Spleen (tissue), 11 donors: ENCODE results near the gene IFI16. TPM values are rescaled to one million over a fixed set of nuclear protein-coding genes. Genes with fewer than 3 reads are reported as not detected.
A peak's percentile ranks its signal among the peaks of the same experiment; 100 is the strongest.

Experiments used
- DNase-seq: peaks from one replicate; pipeline ENCODE4 v3.0.0-alpha.2; 2020
- H3K27ac ChIP-seq, 8 donors: fragments of 200-600 bp; sonication (generic) in 7 of 8; 1 replicate in 4 of 8; 2 replicates in 4 of 8; pipeline versions ENCODE4 v1.5.0 to v1.8.0; 2016 to 2021; ENCODE audit warnings: inconsistent platforms in 4 of 8, mild to moderate bottlenecking in 4 of 8, moderate library complexity in 1 of 8
- H3K27me3 ChIP-seq, 7 donors: fragments of 200-600 bp; sonication (generic) in 6 of 7; replicated peaks in 1 of 7; 1 replicate in 4 of 7; 2 replicates in 3 of 7; pipeline versions ENCODE4 v1.5.0 to v1.8.0; 2016 to 2021; ENCODE audit warnings: inconsistent platforms in 3 of 7, mild to moderate bottlenecking in 1 of 7
- H3K36me3 ChIP-seq, 6 donors: fragments of 200-600 bp; sonication (generic) in 5 of 6; 1 replicate in 4 of 6; 2 replicates in 2 of 6; pipeline versions ENCODE4 v1.5.0 to v1.8.0; 2016 to 2021; ENCODE audit warnings: inconsistent platforms in 2 of 6
- H3K4me1 ChIP-seq, 6 donors: fragments of 200-600 bp; sonication (generic) in 5 of 6; 1 replicate in 3 of 6; 2 replicates in 3 of 6; pipeline versions ENCODE4 v1.5.0 to v1.8.0; 2016 to 2021; ENCODE audit warnings: inconsistent platforms in 3 of 6
- H3K4me3 ChIP-seq, 8 donors: fragments of 200-600 bp; sonication (generic) in 7 of 8; 1 replicate in 4 of 8; 2 replicates in 4 of 8; pipeline versions ENCODE4 v1.5.0 to v1.8.0; 2016 to 2021; ENCODE audit warnings: inconsistent platforms in 4 of 8, mild to moderate bottlenecking in 4 of 8, moderate library complexity in 2 of 8
- H3K9me3 ChIP-seq, 8 donors: fragments of 200-600 bp; sonication (generic) in 7 of 8; 1 replicate in 4 of 8; 2 replicates in 4 of 8; pipeline versions ENCODE4 v1.5.0 to v1.8.0; 2016 to 2021; ENCODE audit warnings: inconsistent platforms in 4 of 8
- POLR2A ChIP-seq, 3 donors: fragments of 450-650 bp; IDR thresholded peaks; one replicate each; pipeline ENCODE4 v1.5.1; 2017; ENCODE audit warnings: antibody characterized with exemption in 3 of 3, mild to moderate bottlenecking in 1 of 3
- POLR2AphosphoS5 ChIP-seq, 3 donors: sonication (generic); formaldehyde crosslinking; IDR thresholded peaks; one replicate each; pipeline ENCODE4 v1.5.1; 2017; ENCODE audit warnings: antibody characterized with exemption in 3 of 3
- WGBS, 5 donors: extraction: QIAGEN DNeasy Blood & Tissue Kit in 3 of 5; methylation state at CpG; one replicate each; pipeline versions ENCODE4 v1.1.5 to v1.1.7; 2013 to 2018; 5-methylcytosine and 5-hydroxymethylcytosine counted together
- intact Hi-C: fragments of 100-400 bp; cut with DNase I; formaldehyde crosslinking; loops from one replicate; pipeline ENCODE4 v1.15.0; 2023; ENCODE audit warnings: low total_unique reads
- polyA plus RNA-seq, 3 donors: library from polyadenylated mRNA; stranded (reverse); fragments of 200-250 nt; gene quantifications; one replicate each; pipeline ENCODE4 v1.2.1, GENCODE V29; 2013
- total RNA-seq, 7 donors: library from RNA; depleted of rRNA in 3 of 7; stranded (reverse); fragments of >200 nt in 3 of 7; fragmentation: NEBNext Ultra II Directional in 4 of 7; extraction: Animal tissue kit (Norgen Biotek cat#: 25700) in 4 of 7; gene quantifications; one replicate each; pipeline versions ENCODE4 v1.1.0 to v1.2.1, GENCODE V29; 2016 to 2021
- TF ChIP-seq, protein P1 (sequence below), 11 experiments: fragments of 200-600 bp in 7 of 11; fragments of 450-650 bp in 4 of 11; sonication (generic) in 4 of 11; IDR thresholded peaks in 8 of 11; conservative IDR thresholded peaks in 3 of 11; 1 replicate in 7 of 11; 2 replicates in 4 of 11; pipeline versions ENCODE4 v1.4.0 to v1.8.0; 2016 to 2021; ENCODE audit warnings: antibody characterized with exemption in 11 of 11, inconsistent platforms in 4 of 11, mild to moderate bottlenecking in 1 of 11
- donor health status: healthy with polysubstance abuse.
- donor health status: DM: no; HTN: no; CAD: no; lungs with moderate emphysema.
- donor health status: DM: no; HTN: no; CAD: no.
- donor health status: Bipolar disorder and iron deficiency.
- donor health status: healthy.
- donor health status: DM: no; HTN: no; CAD: no.
- donor health status: DM: yes; HTN: yes; CAD: no.

The IFI16 gene
- total and polyA plus RNA-seq, 10 donors = 155 to 205 (median 176) TPM

DNA sequence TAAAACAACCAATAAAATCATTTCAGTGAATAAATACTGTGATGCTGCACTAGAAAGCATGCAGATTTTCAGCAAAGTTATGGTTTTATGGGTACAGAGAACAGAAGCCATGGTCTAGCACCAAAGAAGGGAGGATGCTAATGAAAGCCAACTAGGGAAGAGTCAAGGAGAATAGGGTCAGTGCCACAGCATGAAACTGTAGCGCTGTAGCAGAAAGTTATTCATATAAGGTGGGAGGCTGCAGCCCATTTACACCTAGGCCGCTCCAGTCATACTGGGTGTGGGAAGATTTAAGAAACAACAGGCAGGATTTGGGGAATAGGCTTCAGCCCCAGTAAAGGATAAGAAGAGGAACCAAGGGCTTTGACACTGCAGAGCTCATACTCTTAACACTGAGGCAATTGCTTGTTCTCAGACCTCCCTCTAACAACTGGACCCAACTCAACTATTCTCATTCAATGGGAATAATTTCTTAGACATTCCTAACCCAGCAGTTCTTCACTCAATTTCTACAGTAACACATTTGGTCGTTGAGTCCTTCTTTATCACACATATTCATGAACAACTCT lies 4.4 kb downstream of the IFI16 start:
- Histone ChIP-seq H3K4me1 (peaks cover 54 to 85% (median 70%) of the 10 kb centered on the region in 6 donors), H3K4me3 (peak overlapping the region in 7 of 8 donors; percentile 54 to 83 (median 66)), H3K27ac (peak overlapping the region; percentile 90 to 96 (median 94)), H3K36me3 (peaks cover 9 to 57% (median 36%) of the 10 kb centered on the region in 6 donors), H3K27me3 (no peaks in the 10 kb centered on the region), H3K9me3 (no peaks in the 10 kb centered on the region)
- WGBS, 5 donors = 55 to 88% (median 82%) methylated on average over 3 of the region's 3 CpGs
- intact Hi-C loops = loop anchor here (10.0 kb wide), 1 partner anchor 51 kb away; no protein-coding TSS in a partner anchor
- TF ChIP-seq POLR2AphosphoS5 (IDR thresholded peaks at IDR 0.05) (peak in 1 of 3 donors; percentile 12), POLR2A (IDR thresholded peaks at IDR 0.05) (no peak)
- TF ChIP-seq, protein P1, sequence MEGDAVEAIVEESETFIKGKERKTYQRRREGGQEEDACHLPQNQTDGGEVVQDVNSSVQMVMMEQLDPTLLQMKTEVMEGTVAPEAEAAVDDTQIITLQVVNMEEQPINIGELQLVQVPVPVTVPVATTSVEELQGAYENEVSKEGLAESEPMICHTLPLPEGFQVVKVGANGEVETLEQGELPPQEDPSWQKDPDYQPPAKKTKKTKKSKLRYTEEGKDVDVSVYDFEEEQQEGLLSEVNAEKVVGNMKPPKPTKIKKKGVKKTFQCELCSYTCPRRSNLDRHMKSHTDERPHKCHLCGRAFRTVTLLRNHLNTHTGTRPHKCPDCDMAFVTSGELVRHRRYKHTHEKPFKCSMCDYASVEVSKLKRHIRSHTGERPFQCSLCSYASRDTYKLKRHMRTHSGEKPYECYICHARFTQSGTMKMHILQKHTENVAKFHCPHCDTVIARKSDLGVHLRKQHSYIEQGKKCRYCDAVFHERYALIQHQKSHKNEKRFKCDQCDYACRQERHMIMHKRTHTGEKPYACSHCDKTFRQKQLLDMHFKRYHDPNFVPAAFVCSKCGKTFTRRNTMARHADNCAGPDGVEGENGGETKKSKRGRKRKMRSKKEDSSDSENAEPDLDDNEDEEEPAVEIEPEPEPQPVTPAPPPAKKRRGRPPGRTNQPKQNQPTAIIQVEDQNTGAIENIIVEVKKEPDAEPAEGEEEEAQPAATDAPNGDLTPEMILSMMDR (IDR thresholded peaks at IDR 0.05 in 8 of 11, conservative IDR thresholded peaks at IDR 0.05 in 3 of 11) = no peak
- DNase-seq = no peak

- peak overlapping the region in 5 of 8 donors; percentile 1 to 83 (median 63) for H3K4me3 ChIP-seq
- no peak for DNase-seq
- intact Hi-C loops = loop anchor here (10.0 kb wide), 1 partner anchor 50 kb away; no protein-coding TSS in a partner anchor
- no peaks in the 10 kb centered on the region for H3K9me3 ChIP-seq
- TF ChIP-seq POLR2AphosphoS5 (IDR thresholded peaks at IDR 0.05) (no peak), POLR2A (IDR thresholded peaks at IDR 0.05) (no peak)
- TF ChIP-seq, protein P1 (IDR thresholded peaks at IDR 0.05 in 8 of 11, conservative IDR thresholded peaks at IDR 0.05 in 3 of 11) = no peak
- peak overlapping the region in 7 of 8 donors; percentile 68 to 96 (median 94) for H3K27ac ChIP-seq
- H3K4me1 ChIP-seq = peaks cover 50 to 86% (median 73%) of the 10 kb centered on the region in 6 donors
- WGBS, 5 donors = 69 to 82% (median 78%) methylated on average over 3 of the region's 3 CpGs
- H3K27me3 ChIP-seq = no peaks in the 10 kb centered on the region
- peaks cover 9 to 65% (median 44%) of the 10 kb centered on the region in 6 donors for H3K36me3 ChIP-seq
These were observed 5.1 kb downstream of the IFI16 start for GRCh38 chr1:159014851-159015250.

- H3K27ac ChIP-seq = peak overlapping the region; percentile 20 to 96 (median 94)
- peaks cover 50 to 92% (median 79%) of the 10 kb centered on the region in 6 donors for H3K4me1 ChIP-seq
- H3K4me3 ChIP-seq = peak overlapping the region in 7 of 8 donors; percentile 0 to 83 (median 21)
- DNase-seq = peak; percentile 85
- TF ChIP-seq, protein P1 (IDR thresholded peaks at IDR 0.05 in 8 of 11, conservative IDR thresholded peaks at IDR 0.05 in 3 of 11) = peak in 2 of 11 experiments; percentile 44 to 50
- TF ChIP-seq POLR2AphosphoS5 (IDR thresholded peaks at IDR 0.05) = peak in 2 of 3 donors; percentile 47 to 96
- TF ChIP-seq POLR2A (IDR thresholded peaks at IDR 0.05) = peak in 2 of 3 donors; percentile 31 to 45
- H3K27me3 ChIP-seq = no peaks in the 10 kb centered on the region
- no peaks in the 10 kb centered on the region for H3K9me3 ChIP-seq
- H3K36me3 ChIP-seq = peaks cover 9 to 71% (median 50%) of the 10 kb centered on the region in 6 donors
- WGBS, 5 donors = 7 to 16% (median 10%) methylated on average over 4 of the region's 4 CpGs
- intact Hi-C loops = loop anchor here (10.0 kb wide), 1 partner anchor 49 kb away; no protein-coding TSS in a partner anchor
These were observed 5.8 kb downstream of the IFI16 start for GRCh38 chr1:159015440-159015909.

DNA sequence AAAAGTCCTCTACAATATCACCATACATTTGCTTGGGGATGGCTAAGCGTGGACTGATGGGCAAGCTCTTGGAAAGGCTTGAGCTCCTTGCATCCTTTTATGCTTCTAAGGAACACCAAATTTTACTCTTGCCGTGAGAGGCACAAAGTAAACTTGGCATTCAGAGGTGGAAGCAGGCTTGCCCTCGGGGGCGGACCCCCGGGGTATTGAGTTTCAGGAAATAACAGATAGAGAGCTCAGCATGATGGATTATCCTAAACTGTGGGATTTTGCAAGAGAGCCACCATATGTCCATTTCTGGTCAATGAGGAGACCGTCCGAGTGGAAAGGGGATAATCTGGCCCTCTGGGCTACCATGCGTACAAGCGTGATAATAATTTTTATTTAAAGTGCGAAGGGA lies 14.0 kb downstream of the IFI16 start:
- Histone ChIP-seq H3K27me3 (no peaks in the 10 kb centered on the region), H3K9me3 (no peaks in the 10 kb centered on the region), H3K27ac (peak overlapping the region in 1 of 8 donors; percentile 52), H3K36me3 (peaks cover 2 to 99% (median 68%) of the 10 kb centered on the region in 6 donors), H3K4me1 (peaks cover 3 to 100% (median 83%) of the 10 kb centered on the region in 6 donors), H3K4me3 (no peak overlapping the region)
- intact Hi-C loops = no loop called here
- 89 to 96% (median 93%) methylated on average over 10 of the region's 10 CpGs for WGBS, 5 donors
- TF ChIP-seq POLR2A (IDR thresholded peaks at IDR 0.05) (no peak), POLR2AphosphoS5 (IDR thresholded peaks at IDR 0.05) (no peak)
- TF ChIP-seq, protein P1 (IDR thresholded peaks at IDR 0.05 in 8 of 11, conservative IDR thresholded peaks at IDR 0.05 in 3 of 11) = no peak
- DNase-seq = no peak
